GM18858 (cell line): ENCODE measurements around the gene STK32A.

Experiments used
- ATAC-seq: cut with Tn5 transposase; IDR thresholded peaks from one replicate; pipeline ENCODE4 v1.9.1; 2021; ENCODE audit not compliant: unreplicated experiment

Gene STK32A

GRCh38 chr5:147413266-147413665 lies 178.4 kb downstream of the STK32A start:
- no peak for ATAC-seq

- ATAC-seq: no peak
These were observed 180.8 kb downstream of the STK32A start for GRCh38 chr5:147415651-147416050.

- no peak for ATAC-seq
These were observed 182.4 kb downstream of the STK32A start for GRCh38 chr5:147417135-147417813.

GRCh38 chr5:147418613-147419012 lies 183.8 kb downstream of the STK32A start:
- no peak for ATAC-seq

- no peak for ATAC-seq
These were observed 192.0 kb downstream of the STK32A start for GRCh38 chr5:147426640-147427327.

GRCh38 chr5:147427521-147428401 lies 192.9 kb downstream of the STK32A start:
- no peak for ATAC-seq

- no peak for ATAC-seq
These were observed 195.8 kb downstream of the STK32A start for GRCh38 chr5:147430628-147431027.

- no peak for ATAC-seq
These were observed 196.8 kb downstream of the STK32A start for GRCh38 chr5:147431586-147431985.

- no peak for ATAC-seq
These were observed 197.5 kb downstream of the STK32A start for GRCh38 chr5:147432323-147432722.

- ATAC-seq: no peak
These were observed 199.2 kb downstream of the STK32A start for GRCh38 chr5:147434049-147434448.

- ATAC-seq: peak; percentile 75
These were observed 201.8 kb downstream of the STK32A start for GRCh38 chr5:147436596-147436995.

GRCh38 chr5:147437161-147437596 lies 202.4 kb downstream of the STK32A start:
- ATAC-seq: no peak
